GM12874 (cell line): ENCODE data around the gene RREB1.

Source experiments
- TF ChIP-seq, protein P1 (sequence below): IDR thresholded peaks from 2 replicates; pipeline ENCODE4 v1.5.1; 2011; ENCODE audit warnings: low read depth, mild to moderate bottlenecking, control low read depth, low read length, moderate library complexity; ENCODE audit not compliant: insufficient read depth

RREB1 gene

GRCh38 chr6:7201732-7202541, 94.2 kb downstream of the RREB1 start:
- TF ChIP-seq, protein P1, sequence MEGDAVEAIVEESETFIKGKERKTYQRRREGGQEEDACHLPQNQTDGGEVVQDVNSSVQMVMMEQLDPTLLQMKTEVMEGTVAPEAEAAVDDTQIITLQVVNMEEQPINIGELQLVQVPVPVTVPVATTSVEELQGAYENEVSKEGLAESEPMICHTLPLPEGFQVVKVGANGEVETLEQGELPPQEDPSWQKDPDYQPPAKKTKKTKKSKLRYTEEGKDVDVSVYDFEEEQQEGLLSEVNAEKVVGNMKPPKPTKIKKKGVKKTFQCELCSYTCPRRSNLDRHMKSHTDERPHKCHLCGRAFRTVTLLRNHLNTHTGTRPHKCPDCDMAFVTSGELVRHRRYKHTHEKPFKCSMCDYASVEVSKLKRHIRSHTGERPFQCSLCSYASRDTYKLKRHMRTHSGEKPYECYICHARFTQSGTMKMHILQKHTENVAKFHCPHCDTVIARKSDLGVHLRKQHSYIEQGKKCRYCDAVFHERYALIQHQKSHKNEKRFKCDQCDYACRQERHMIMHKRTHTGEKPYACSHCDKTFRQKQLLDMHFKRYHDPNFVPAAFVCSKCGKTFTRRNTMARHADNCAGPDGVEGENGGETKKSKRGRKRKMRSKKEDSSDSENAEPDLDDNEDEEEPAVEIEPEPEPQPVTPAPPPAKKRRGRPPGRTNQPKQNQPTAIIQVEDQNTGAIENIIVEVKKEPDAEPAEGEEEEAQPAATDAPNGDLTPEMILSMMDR: no peak

DNA sequence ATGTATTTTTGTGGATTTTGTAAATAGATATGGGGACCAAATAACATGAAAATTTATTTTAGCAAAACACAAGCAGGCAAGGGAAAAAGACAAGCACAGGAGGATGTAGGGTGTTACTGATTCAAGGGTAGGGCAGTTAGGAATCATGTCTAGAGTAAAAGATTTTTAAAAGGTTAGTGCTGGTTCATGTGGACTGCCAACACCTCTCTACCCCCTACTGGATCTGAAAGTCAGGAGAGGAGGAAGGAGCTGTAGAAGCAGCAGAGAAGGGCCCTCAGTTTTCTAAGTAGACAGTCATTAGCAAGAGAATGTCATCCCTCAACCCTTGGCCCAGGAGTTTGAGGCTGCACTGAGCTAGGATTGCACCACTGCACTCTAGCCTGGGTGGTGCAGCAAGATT, 95.2 kb downstream of the RREB1 start:
- TF ChIP-seq, protein P1: no peak

DNA sequence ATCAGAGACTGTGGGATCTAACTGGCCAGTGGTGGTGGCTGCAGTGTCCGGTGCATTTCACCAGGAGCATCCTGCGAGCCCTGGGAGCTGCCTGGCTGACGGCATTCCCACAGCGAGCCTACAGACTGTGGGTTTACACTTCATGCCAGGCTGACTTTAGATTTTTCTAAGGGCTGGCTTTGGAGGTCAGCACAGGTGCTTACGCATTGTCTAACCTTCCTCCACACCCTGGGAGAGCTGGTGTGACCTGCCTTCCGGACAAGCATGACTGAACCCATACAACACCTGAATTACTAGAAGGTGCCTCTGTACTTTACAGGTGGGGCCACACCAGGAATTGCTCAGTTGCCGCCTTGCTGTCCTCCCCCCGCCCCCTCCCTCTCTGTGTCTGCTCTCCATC, 96.2 kb downstream of the RREB1 start:
- TF ChIP-seq, protein P1: no peak

GRCh38 chr6:7204726-7205125, 97.0 kb downstream of the RREB1 start:
- TF ChIP-seq, protein P1: no peak

DNA sequence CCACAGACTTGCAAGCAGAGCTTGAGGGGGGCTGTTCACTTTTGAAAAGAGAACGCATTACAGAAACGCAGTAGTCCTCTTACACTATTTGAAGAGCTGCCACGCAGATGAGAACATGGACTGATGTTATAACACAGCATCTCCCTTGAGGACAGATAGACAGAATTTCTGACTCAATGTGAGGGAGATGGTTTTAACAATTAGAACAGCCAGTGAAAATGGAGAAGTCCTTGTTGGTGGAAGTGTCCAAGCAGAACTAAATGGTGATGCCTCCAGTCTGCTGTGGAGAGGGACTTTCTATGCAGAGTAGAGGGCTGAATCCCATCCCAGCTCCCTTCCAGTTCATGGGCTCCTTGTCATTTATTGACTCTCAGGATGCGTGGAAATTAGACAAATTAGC, 100.0 kb downstream of the RREB1 start:
- TF ChIP-seq, protein P1: no peak

DNA sequence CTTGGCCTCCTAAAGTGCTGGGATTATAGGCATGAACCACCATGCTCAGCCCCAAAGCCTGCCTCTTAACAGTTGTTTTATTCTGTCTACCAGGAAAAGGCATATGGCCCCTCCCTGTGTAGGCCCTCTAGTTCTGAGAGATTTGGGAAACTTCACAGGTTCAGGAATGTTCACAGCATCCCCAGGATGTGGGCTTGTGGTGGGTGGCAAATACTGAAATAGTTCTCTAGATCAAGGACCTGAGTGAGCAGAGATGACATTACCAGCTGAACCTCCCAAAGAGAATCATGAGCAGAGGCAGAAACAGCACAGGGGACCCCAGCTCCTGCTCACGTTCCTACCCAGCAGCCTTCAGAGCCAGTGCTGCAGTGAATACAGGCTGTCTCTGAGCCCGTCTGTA, 105.7 kb downstream of the RREB1 start:
- TF ChIP-seq, protein P1: no peak

DNA sequence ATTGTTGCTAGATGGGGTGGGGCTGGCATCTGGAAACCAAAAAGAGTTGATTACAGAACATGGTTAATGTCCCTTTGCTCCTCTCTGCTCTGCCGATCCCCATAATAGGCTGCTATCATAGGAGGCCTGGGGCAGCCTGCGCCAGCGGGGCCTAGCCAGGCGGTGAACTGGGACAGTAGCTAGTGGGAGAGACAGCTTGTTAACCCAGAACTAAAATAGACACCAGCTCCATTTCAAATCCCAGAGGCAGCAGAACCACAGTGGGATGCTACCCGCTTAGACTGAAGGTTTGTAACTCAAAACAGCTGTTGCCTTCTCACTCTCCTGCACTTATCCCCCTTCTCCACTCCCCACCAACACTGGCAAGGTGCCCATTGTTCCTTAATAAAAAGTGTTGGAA, 106.7 kb downstream of the RREB1 start:
- TF ChIP-seq, protein P1: no peak
